Bronchial epithelial cell (primary cell): Measurements from ENCODE around the gene KCNK7. TPM values are rescaled to one million over a fixed set of nuclear protein-coding genes. Genes with fewer than 3 reads are reported as not detected.

ENCODE experiments used
- DNase-seq: peaks from one replicate; pipeline ENCODE4 v3.0.0-alpha.2; 2010; ENCODE audit warnings: low read depth
- FAIRE-seq: peaks from 2 replicates; lab custom pipeline; 2011; peaks lifted over from hg19 to GRCh38; lab: Jason Lieb, UNC
- H3K27me3 ChIP-seq: 2 replicates; pipeline ENCODE4 v1.5.1; 2011; ENCODE audit warnings: low read length; ENCODE audit not compliant: control insufficient read depth, insufficient read depth
- H3K36me3 ChIP-seq: 2 replicates; pipeline ENCODE4 v1.5.1; 2011; ENCODE audit warnings: low read length; ENCODE audit not compliant: control insufficient read depth, insufficient read depth
- H3K4me3 ChIP-seq: 2 replicates; pipeline ENCODE4 v1.5.1; 2011; ENCODE audit warnings: mild to moderate bottlenecking, low read depth, low read length, control low read depth
- CTCF ChIP-seq: IDR thresholded peaks from 2 replicates; pipeline ENCODE4 v1.5.1; 2011; ENCODE audit warnings: mild to moderate bottlenecking, moderate library complexity, low read length, control low read depth, inconsistent platforms; ENCODE audit not compliant: insufficient read depth, severe bottlenecking
- total RNA-seq: library from RNA; depleted of rRNA; stranded (reverse); fragments of >200 nt; gene quantifications from 2 replicates; pipeline ENCODE4 v1.2.1, GENCODE V29; 2014

KCNK7 gene
- total RNA-seq, 1 donor from 2014 or later, result 0.79 TPM

GRCh38 chr11:65560555-65561418 is 34.8 kb downstream of the KCNK7 start:
- Histone ChIP-seq H3K4me3 (no peak overlapping the region), H3K36me3 (no peaks in the 10 kb centered on the region), H3K27me3 (no peaks in the 10 kb centered on the region)
- FAIRE-seq (no peak), DNase-seq (peak; percentile 51)
- no peak for TF ChIP-seq CTCF

- H3K27me3 ChIP-seq, result no peaks in the 10 kb centered on the region
- H3K4me3 ChIP-seq, result no peak overlapping the region
- FAIRE-seq, result peak; percentile 76
- H3K36me3 ChIP-seq, result no peaks in the 10 kb centered on the region
- DNase-seq, result peak; percentile 62
- TF ChIP-seq CTCF, result no peak
Observed at GRCh38 chr11:65559951-65560537, 35.6 kb downstream of the KCNK7 start.

DNA sequence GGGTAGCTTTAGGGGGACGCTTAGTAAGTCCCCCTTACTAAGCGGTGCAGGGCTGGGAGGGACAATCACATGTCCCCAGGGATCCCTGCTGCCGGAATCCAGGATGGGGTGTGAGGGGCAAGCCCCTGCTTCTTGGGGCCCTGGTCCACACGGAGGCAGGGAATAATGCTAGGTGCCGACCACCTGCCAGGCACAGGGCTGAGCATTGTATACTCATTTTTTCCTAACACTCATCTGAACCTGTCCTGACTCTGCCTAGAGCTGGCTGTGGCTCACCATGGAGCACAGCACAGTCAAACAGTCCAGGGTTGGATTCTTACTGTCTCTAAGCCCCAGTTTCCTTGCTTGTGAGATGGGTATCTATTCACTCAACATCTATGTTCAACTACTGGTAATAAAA is 36.1 kb downstream of the KCNK7 start:
- DNase-seq, result no peak
- TF ChIP-seq CTCF, result no peak
- FAIRE-seq, result no peak
- H3K36me3 ChIP-seq, result no peaks in the 10 kb centered on the region
- no peaks in the 10 kb centered on the region for H3K27me3 ChIP-seq
- H3K4me3 ChIP-seq, result no peak overlapping the region

DNA sequence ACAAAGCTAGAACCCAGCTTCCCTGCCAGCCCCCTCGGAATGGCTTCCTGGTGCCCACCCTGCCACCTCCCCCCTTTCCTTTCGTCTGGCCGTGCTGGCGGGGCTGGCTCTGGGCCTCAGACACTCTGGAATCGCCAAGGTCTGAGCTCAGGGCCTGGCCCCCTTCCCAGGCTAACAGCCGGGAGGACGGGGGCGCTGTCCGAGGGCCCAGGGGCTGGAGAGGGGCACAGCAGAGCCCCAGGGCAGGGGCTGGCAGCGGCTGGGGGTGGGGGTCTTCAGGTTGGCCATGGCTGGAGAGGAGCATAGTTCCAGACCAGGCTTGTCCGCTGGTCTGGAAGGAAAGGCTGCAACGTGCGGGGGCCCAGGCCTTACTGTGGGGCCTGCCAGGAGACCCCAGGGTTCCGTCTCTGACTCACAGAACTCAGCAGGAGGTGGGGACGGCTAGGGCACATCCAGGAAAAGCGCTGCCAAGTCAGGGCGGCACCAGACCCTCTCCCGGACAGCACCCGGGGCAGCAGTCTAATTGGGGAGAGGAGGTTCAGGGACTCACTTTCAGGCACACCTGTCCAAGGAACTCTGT is 36.6 kb downstream of the KCNK7 start:
- H3K27me3 ChIP-seq, result no peaks in the 10 kb centered on the region
- FAIRE-seq, result no peak
- H3K36me3 ChIP-seq, result no peaks in the 10 kb centered on the region
- no peak for DNase-seq
- TF ChIP-seq CTCF, result no peak
- no peak overlapping the region for H3K4me3 ChIP-seq

DNA sequence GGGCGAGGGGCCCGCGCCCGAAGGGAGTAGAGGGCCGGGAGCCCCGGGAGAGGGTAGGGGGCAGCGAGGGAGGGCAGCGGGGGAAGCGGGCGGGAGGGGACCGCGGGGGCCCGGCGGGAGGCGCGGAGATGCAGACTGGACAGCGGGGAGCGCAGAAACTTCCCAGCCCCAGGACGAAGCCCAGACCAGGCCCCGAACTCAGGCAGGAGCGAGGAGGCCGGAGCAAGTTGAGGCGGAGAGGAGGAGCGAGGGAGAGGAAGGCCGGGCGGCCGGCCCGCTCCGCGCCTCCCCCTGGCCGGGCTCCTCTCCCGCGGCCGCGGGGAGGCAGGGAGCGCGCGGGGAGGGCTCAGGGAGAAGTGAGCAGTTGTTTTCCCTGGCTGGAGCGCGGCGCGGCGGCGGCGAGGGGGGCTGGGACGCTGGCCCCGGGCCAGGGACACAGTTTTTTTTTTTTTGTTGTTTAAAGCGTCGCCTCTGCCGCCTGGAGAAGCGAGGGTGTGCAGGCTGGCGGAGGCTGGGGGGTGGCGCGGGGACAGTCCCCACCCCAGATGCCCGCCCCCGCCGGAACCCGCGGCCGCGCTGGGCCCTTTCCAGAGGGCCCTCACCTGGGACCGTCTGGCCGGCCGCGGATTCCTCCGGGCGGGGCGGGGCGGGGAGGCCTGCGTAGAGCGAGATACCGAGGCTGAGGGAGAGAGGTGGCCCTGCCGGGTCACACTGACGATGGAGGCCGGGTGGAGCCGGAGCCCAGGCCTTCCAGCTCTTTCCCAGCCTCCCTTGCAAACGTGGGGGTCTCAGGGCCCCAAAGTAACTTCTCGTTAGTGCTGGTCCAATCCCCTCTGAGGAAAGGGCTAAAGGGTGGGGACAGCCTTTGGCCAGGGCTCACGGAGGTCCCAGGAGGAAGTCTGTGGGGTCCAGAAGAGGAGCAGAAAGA is 37.3 kb downstream of the KCNK7 start, which contains the start of gene LTBP3:
TSS of gene LTBP3 (minus strand) at position 358 of the 928 bp plus-strand sequence. CDS start 400 bp downstream, outside the sequence.
- no peak for TF ChIP-seq CTCF
- DNase-seq (no peak), FAIRE-seq (no peak)
- H3K27me3 ChIP-seq, result no peaks in the 10 kb centered on the region
- H3K4me3 ChIP-seq, result peak within 1 kb of the TSS; percentile 34
- no peaks in the 10 kb centered on the region for H3K36me3 ChIP-seq
